Stimulated activated naive CD8-positive, alpha-beta T cell treated with anti-CD3 and anti-CD28 coated beads, Interleukin-15, Interleukin-2, amounts not matched to agents 100 ng/mL and 50 ng/mL, for 24 hours (primary cell): ENCODE results near the gene NOX4.
"Not testable (repeated sequence)": the region's sequence is repeated elsewhere in the genome, so short reads cannot be mapped to it uniquely, and the experiment has no call there.

ENCODE experiments used
- H3K27ac Mint-ChIP-seq: one replicate; pipeline ENCODE4 v1.8.0; 2021; ENCODE audit warnings: mild to moderate bottlenecking, mixed read lengths
- H3K27me3 Mint-ChIP-seq: one replicate; pipeline ENCODE4 v1.8.0; 2021; ENCODE audit warnings: mixed read lengths
- H3K36me3 Mint-ChIP-seq: one replicate; pipeline ENCODE4 v1.8.0; 2021; ENCODE audit warnings: low read depth, mixed read lengths
- H3K4me1 Mint-ChIP-seq: one replicate; pipeline ENCODE4 v1.8.0; 2021; ENCODE audit warnings: low read depth, mixed read lengths
- H3K4me3 Mint-ChIP-seq: one replicate; pipeline ENCODE4 v1.8.0; 2021; ENCODE audit warnings: mild to moderate bottlenecking, mixed read lengths
- H3K9me3 Mint-ChIP-seq: one replicate; pipeline ENCODE4 v1.8.0; 2021; ENCODE audit warnings: mixed read lengths

The NOX4 gene

DNA sequence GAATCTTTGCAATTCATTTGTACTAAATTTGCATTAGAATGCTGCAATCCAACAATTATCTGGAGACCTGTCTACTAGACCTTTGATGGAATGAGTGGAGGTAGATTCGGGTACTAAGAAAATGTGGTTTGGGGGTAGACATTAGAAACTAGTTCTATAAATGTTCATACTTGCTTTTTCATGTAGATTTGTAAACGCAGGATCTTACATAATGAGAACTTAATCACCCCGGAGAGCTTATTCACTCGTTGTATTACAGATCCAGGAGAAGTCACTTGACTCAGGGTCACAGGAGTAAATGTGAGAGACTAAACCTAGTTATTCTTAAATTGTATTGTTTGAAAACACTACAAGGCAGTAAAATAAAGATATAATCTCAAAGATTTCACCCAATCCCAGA is 159.2 kb downstream of the NOX4 start:
- not testable (repeated sequence) for H3K36me3 Mint-ChIP-seq, H3K4me3 Mint-ChIP-seq, H3K27ac Mint-ChIP-seq, H3K27me3 Mint-ChIP-seq, H3K9me3 Mint-ChIP-seq, H3K4me1 Mint-ChIP-seq

DNA sequence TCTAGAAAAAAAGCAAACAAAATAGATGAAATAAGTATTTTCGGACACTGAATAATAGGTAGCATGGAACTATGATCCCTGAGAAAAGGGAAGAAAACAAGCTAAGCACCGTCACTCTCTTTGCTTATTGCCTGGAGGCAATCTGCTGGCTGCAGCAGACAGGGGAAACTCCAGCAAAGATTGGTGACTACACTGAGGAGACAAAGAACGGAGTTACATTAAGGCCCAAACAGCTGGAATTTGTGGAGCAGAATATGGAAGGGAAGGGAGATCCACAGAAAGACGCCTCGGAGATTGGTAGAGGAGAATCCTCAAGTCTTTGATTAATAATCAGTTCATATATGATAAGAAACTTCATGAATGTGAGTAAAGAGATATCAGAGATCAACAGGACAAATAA is 163.3 kb downstream of the NOX4 start:
- Mint-ChIP-seq H3K27me3 (no peaks in the 10 kb centered on the region), H3K9me3 (no peaks in the 10 kb centered on the region), H3K4me3 (no peak overlapping the region), H3K36me3 (no peaks in the 10 kb centered on the region), H3K27ac (no peak overlapping the region), H3K4me1 (no peaks in the 10 kb centered on the region)

DNA sequence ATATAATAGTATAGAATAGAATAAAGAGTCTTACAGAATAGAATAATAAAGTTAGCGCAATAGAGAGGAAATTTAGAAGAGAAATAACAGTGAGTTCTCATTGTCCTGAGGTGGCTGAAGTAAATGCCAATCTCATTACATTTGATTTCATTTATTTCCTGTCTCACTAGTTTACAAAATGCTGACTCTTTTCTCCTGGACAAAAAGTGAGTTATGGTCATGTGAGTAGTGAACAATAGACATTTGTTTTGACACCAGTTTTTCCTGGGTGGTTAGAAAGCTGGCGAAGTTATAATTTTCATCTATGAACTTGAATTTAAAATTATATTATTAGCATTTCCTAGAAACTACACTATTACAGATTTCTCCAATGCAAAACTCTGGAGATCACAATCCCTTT is 169.8 kb downstream of the NOX4 start:
- Mint-ChIP-seq H3K4me1 (no peaks in the 10 kb centered on the region), H3K27me3 (no peaks in the 10 kb centered on the region), H3K27ac (no peak overlapping the region), H3K36me3 (no peaks in the 10 kb centered on the region), H3K9me3 (peaks cover 5% of the 10 kb centered on the region), H3K4me3 (no peak overlapping the region)

DNA sequence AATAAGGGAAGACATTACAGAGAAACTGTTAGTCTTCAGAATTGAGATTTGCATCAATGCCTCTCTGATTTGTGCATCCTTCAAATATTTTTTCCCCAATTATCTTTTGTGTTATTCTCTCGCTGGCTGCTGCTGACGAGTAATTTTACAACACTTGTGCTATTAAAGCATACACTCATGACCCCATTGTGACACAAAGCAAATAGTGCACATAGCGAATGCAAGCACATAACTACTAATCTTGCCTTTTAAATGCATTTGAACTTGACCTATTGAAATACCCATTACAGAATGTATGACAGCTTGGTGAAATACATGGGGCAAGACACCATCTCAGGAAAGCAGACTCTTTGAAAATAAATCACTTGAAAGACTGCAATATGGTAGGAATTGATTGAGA is 180.6 kb downstream of the NOX4 start:
- not testable (repeated sequence) for H3K4me1 Mint-ChIP-seq, H3K9me3 Mint-ChIP-seq, H3K27me3 Mint-ChIP-seq, H3K4me3 Mint-ChIP-seq, H3K36me3 Mint-ChIP-seq, H3K27ac Mint-ChIP-seq

DNA sequence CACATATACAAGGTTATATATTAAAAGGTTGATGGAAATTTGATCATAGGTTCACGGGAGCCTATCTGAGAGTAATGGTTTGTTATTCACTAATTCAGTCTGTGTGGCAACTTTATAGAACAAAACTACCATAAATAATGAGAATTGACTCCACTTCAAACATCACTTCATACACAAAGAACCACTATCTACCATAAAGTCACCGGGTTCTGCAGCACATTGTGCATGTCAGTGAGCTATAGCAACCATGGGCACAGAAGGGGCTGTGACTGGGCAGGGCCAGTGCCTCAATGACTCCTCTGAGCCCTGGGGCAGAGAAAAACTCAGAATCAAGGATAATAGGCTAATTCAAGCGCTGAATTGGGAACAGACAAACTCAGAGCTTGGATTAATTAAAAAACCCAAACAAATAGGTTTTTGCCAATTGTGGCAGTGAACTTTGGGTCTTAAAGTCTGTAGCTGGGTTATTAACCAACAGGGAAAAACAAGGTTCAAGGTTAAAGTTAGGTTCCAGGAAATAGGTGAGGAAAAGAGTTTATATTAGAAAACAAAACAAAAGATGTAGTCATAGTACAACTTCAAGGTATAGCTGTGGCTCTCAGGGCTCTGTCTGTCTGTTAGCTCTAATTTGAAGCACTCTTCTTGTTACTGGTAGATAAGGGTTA is 181.7 kb downstream of the NOX4 start:
- H3K36me3 Mint-ChIP-seq, H3K27ac Mint-ChIP-seq, H3K4me3 Mint-ChIP-seq, H3K27me3 Mint-ChIP-seq, H3K9me3 Mint-ChIP-seq, H3K4me1 Mint-ChIP-seq: not testable (repeated sequence)

DNA sequence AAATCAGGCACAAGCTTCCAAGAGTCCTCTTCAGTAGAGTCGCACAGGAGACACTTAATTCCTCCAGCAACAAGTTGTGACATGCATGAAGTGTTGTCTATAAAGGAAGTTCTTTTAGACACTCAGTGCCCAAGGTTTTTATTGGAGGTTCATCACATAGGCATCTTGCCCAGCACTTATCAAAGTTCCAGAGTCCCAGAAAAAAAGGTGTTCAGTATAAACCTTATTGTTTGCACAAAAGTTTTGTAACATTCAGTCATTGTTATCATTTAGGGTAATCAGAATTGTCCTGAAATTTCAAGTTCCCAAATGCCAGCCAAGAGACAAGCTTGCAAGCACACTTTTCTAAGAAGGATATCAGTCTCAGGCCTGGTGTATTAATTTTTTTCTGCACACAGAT is 182.9 kb downstream of the NOX4 start:
- not testable (repeated sequence) for H3K9me3 Mint-ChIP-seq, H3K27ac Mint-ChIP-seq, H3K36me3 Mint-ChIP-seq, H3K4me1 Mint-ChIP-seq, H3K27me3 Mint-ChIP-seq, H3K4me3 Mint-ChIP-seq

DNA sequence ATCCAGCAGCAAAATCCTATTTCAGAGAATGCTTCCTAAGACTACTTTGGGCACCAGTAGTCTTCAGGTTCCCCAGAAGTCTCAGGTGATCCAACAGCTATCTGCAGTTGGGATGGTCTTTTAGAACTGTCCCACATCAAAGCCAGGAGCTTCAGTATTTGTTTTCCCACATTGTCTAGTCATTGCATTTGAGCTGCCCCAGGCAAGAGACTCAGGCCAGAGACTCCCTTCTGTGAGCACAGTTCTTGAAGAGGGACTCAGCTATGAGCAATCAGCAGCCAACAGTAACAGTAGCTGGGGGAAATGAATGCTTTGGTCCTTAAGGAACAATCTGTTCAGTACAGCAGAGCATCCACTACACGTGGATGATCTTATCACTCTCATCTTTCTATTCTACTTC is 188.1 kb downstream of the NOX4 start:
- not testable (repeated sequence) for H3K9me3 Mint-ChIP-seq, H3K27ac Mint-ChIP-seq, H3K4me3 Mint-ChIP-seq, H3K36me3 Mint-ChIP-seq, H3K4me1 Mint-ChIP-seq, H3K27me3 Mint-ChIP-seq

DNA sequence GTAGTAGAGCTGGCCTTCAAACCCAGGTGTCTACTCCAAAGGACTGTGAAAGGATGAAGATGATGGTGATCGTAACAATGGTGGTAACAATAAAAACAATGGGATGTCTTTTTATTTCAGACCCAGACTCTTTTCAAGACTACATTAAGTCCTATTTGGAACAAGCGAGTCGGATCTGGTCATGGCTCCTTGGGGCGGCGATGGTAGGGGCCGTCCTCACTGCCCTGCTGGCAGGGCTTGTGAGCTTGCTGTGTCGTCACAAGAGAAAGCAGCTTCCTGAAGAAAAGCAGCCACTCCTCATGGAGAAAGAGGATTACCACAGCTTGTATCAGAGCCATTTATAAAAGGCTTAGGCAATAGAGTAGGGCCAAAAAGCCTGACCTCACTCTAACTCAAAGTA is 196.2 kb downstream of the NOX4 start:
- not testable (repeated sequence) for H3K4me1 Mint-ChIP-seq, H3K4me3 Mint-ChIP-seq

DNA sequence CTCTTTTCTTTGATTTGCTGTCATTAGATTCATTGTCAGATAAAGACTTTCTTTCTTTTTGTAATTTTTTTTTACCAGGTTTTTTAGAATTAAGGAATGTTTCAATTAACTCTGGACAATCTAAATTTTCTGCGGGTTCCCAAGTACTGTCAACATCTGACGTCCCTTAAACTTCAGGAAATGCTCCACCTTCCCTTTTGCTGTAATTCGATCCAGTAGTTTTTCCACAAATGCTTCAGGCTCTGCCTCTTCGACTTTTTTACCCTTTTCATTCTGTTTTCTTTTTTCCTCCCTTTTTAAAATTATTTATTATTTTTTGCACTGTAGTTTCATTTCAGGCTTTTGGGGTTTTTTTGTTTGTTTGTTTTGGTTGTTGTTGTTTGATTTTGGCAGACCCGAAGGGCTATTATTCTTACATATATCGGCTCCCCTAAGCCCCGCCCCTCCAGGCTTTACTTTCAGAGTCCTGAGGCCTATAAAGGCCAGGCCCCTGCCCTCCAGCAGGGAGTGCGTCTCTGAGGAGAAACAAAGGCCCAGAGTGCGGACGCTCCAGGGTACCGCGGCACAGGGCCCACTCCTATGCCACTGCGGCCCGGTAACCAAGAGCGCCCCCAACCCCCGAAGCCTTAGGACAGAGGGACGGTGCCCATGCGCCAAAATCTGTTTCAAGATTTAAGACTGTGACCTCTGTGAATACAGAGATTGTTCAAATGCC is 197.1 kb downstream of the NOX4 start:
- Mint-ChIP-seq H3K4me1 (no peaks in the 10 kb centered on the region), H3K36me3 (no peaks in the 10 kb centered on the region), H3K27me3 (no peaks in the 10 kb centered on the region), H3K27ac (no peak overlapping the region), H3K9me3 (no peaks in the 10 kb centered on the region), H3K4me3 (no peak overlapping the region)

More for the DNA sequence above, 196.2 kb downstream of the NOX4 start:
- H3K27ac Mint-ChIP-seq, H3K27me3 Mint-ChIP-seq, H3K36me3 Mint-ChIP-seq, H3K9me3 Mint-ChIP-seq: not testable (repeated sequence)

DNA sequence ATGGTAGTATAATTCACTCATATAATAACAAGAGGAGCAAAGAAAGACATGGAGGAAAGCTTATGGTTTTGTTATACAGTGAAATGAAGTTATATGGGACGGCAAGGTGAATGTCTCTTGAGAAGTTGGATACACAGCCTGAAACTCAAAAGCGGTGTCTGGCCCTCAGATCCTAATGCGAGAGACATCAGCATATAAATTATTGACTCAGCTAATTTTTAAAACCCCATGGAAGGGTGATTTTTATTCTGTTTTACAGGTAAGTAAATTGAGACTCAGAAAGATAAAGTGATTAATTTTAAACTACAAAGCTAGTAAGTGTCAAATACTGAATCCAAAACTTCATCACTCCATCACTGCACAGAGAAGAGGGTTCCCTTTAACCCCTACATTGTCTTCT is 203.2 kb downstream of the NOX4 start:
- H3K27me3 Mint-ChIP-seq, H3K4me3 Mint-ChIP-seq, H3K27ac Mint-ChIP-seq, H3K4me1 Mint-ChIP-seq, H3K36me3 Mint-ChIP-seq, H3K9me3 Mint-ChIP-seq: not testable (repeated sequence)

DNA sequence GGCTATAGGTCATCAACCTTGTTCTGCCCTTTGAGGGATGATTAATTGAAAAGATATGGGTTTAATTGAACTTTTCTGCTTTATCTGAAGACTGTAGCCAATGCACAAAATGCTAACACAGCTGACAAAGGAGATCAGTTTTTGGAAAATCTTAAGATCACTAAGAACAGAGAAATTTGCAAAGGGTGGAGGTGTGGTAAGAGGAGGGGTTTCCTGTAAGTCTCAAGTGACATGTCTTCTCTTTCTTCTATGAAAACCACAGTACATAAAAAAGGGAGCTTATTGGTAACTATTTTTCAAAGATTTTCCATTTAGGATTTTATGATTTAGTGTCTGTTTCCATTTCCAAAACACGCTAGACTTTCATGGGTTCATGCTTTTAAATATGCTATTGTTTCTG is 204.6 kb downstream of the NOX4 start:
- H3K36me3 Mint-ChIP-seq, H3K4me1 Mint-ChIP-seq, H3K27me3 Mint-ChIP-seq, H3K27ac Mint-ChIP-seq, H3K9me3 Mint-ChIP-seq, H3K4me3 Mint-ChIP-seq: not testable (repeated sequence)

DNA sequence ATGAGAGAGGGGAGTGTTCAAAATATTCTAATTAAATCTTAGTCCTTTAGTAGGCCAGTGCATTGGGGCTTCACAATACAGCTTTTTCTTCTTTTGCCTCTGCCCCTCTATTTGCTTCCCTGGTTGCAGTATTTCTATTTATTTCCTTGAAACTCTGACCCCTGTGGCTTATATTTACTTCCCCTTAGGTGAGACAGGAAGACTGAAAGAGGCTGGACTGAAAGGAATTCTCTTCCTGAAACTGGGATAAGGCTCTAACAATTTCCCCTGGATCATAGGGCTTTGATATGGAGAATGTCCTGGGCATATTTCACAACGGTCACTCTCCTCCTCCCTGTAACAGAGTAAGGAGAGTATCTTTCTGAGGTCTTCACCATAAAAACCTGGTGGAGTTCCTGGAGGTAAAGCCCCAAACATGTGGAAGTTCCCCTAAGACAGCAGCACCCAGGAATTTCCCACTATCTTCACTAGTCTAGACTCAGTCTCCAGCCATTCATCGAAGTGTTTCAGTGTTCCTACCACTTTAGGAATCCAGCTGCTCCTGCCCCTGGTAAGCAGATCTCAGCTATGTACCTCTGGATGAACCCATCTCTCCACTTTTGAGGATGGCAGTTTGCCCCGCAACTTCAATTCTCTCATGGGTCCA is 210.0 kb downstream of the NOX4 start:
- H3K4me1 Mint-ChIP-seq, H3K4me3 Mint-ChIP-seq, H3K9me3 Mint-ChIP-seq, H3K36me3 Mint-ChIP-seq, H3K27me3 Mint-ChIP-seq, H3K27ac Mint-ChIP-seq: not testable (repeated sequence)

DNA sequence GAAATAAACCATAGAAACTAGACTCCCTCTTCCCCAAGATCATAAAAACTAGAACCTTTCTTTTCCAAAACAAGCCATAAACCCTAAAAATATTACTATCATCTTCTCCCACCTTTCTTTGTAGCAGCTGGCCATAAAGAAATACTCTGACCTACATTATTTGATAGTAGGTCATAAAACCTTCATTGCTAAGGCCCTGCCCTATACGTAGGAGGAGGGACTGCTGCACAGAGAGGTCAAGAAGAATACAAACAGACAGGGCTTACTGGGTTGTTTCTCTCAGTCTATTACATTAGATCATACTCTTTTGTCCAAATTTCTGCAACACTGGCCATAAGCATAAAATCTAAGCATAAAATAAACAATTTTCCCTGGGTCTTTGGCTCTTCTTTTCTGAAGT is 212.0 kb downstream of the NOX4 start:
- no peak overlapping the region for H3K4me3 Mint-ChIP-seq
- H3K27me3 Mint-ChIP-seq: no peaks in the 10 kb centered on the region
- H3K27ac Mint-ChIP-seq: no peak overlapping the region
- no peaks in the 10 kb centered on the region for H3K4me1 Mint-ChIP-seq
- no peaks in the 10 kb centered on the region for H3K9me3 Mint-ChIP-seq
- H3K36me3 Mint-ChIP-seq: no peaks in the 10 kb centered on the region

DNA sequence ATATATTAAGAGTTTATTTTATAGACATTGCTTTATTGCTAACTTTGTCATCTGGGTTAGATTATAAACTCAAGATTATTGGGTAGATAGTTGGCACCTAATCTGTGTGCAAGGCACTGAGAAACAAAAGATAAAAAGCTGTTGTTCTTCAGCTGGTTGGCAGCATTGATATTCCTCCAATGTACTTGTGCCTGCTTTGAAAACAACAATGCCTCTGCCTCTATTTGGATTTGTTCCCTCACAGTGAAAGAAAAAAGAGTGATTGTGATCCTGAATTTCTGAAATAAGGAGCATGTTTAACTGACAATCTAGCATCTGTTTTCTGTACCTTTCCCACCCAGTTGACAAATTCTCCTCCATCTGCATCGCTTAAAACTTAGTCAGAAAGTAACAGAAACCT is 215.2 kb downstream of the NOX4 start:
- Mint-ChIP-seq H3K4me3 (no peak overlapping the region), H3K27me3 (no peaks in the 10 kb centered on the region), H3K36me3 (no peaks in the 10 kb centered on the region), H3K4me1 (no peaks in the 10 kb centered on the region), H3K9me3 (no peaks in the 10 kb centered on the region), H3K27ac (no peak overlapping the region)
